Neural progenitor cell (in vitro differentiated cells): ENCODE data around the gene ZNF324B.

ENCODE experiments used
- EZH2 ChIP-seq: fragments of 200-600 bp; sonication (generic); IDR thresholded peaks from 2 replicates; pipeline ENCODE4 v1.6.1; 2017; ENCODE audit warnings: antibody characterized with exemption, mild to moderate bottlenecking, moderate library complexity
- EZH2phosphoT487 ChIP-seq: fragments of 200-600 bp; sonication (generic); IDR thresholded peaks from 2 replicates; pipeline ENCODE4 v1.6.1; 2017; ENCODE audit warnings: antibody characterized with exemption
- TF ChIP-seq, protein P1 (sequence below): fragments of 200-600 bp; sonication (generic); IDR thresholded peaks from 2 replicates; pipeline ENCODE4 v1.5.1; 2017; ENCODE audit warnings: antibody characterized with exemption, mild to moderate bottlenecking

DNA sequence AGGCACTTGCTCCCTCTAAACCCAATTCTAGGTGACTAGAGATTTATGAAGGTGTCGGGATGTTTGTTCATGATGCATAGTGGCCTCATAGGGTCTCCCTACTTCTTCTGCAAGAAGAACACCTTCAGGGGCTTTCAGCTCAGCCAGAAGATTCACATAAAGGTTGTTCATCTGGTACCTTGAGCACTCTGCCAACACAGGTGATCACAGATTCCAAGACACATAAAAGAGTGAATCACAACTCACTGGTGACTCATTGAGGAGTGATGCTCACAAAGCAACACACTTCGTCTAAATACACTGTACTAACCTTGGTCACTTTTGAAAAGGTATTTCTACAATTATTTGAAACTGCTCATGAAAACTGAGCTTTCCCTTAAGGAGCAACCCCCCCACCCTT lies 8.6 kb downstream of the ZNF324B start:
- TF ChIP-seq, protein P1, sequence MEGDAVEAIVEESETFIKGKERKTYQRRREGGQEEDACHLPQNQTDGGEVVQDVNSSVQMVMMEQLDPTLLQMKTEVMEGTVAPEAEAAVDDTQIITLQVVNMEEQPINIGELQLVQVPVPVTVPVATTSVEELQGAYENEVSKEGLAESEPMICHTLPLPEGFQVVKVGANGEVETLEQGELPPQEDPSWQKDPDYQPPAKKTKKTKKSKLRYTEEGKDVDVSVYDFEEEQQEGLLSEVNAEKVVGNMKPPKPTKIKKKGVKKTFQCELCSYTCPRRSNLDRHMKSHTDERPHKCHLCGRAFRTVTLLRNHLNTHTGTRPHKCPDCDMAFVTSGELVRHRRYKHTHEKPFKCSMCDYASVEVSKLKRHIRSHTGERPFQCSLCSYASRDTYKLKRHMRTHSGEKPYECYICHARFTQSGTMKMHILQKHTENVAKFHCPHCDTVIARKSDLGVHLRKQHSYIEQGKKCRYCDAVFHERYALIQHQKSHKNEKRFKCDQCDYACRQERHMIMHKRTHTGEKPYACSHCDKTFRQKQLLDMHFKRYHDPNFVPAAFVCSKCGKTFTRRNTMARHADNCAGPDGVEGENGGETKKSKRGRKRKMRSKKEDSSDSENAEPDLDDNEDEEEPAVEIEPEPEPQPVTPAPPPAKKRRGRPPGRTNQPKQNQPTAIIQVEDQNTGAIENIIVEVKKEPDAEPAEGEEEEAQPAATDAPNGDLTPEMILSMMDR, result no peak
- no peak for TF ChIP-seq EZH2phosphoT487
- no peak for TF ChIP-seq EZH2
